HepG2 (cell line): Measurements from ENCODE around the gene PDGFD. TPM values are rescaled to one million over a fixed set of nuclear protein-coding genes. Genes with fewer than 3 reads are reported as not detected.

ENCODE experiments used
- ATAC-seq: fragments of 200-7000 bp; cut with Tn5 transposase; 3 replicates; pipeline ENCODE4 v1.9.1; 2020; ENCODE audit warnings: mild to moderate bottlenecking, moderate library complexity
- BruUV-seq: library from RNA; stranded (reverse); fragments of 400-500 nt; replicated peaks from 2 replicates; lab custom pipeline; 2021; lab: Mats Ljungman, UMichigan
- CTCF ChIA-PET: fragments of 300-600 bp; formaldehyde crosslinking; extraction: SDS; loops from one replicate; lab custom pipeline; 2021; ENCODE audit warnings: low total read pairs, inconsistent platforms, low intra/inter-chr PET ratio; lab: Yijun Ruan, JAX
- POLR2A ChIA-PET: fragments of 350-600 bp; sonication (Branson Sonifier 250); formaldehyde crosslinking; loops from one replicate; lab custom pipeline; 2020; ENCODE audit warnings: antibody characterized with exemption, inconsistent platforms; lab: Yijun Ruan, JAX
- DNase-seq: peaks from one replicate; pipeline ENCODE4 v3.0.0-alpha.2; 2015; ENCODE audit warnings: low spot score
- FAIRE-seq: peaks from 3 replicates; lab custom pipeline; 2011; peaks lifted over from hg19 to GRCh38; lab: Jason Lieb, UNC
- H2AFZ ChIP-seq: one replicate; pipeline ENCODE4 v1.6.1; 2011; ENCODE audit warnings: low read length, inconsistent platforms
- H3K27ac ChIP-seq: fragments of 300-600 bp; 3 replicates; pipeline ENCODE4 v1.8.0; 2011; ENCODE audit warnings: mixed run types, mild to moderate bottlenecking, mixed read lengths, low read length, inconsistent platforms; ENCODE audit not compliant: insufficient read depth; ENCODE audit errors: extremely low read length
- H3K27me3 ChIP-seq, 2 experiments: fragments of 200-600 bp in 1 of 2; 2 replicates in 1 of 2; 3 replicates in 1 of 2; pipeline versions ENCODE4 v1.6.0 to v1.8.0; 2011; ENCODE audit warnings: low read length in 2 of 2, mild to moderate bottlenecking in 2 of 2, moderate library complexity in 2 of 2, inconsistent platforms in 1 of 2; ENCODE audit not compliant: insufficient read depth in 2 of 2, control insufficient read depth in 1 of 2
- H3K36me3 ChIP-seq, 2 experiments: fragments of 200-600 bp in 1 of 2; replicated peaks in 1 of 2; 2 replicates in 1 of 2; 3 replicates in 1 of 2; pipeline versions ENCODE4 v1.5.1 to v1.8.0; 2011; ENCODE audit warnings: low read length in 2 of 2, inconsistent platforms in 1 of 2; ENCODE audit not compliant: insufficient read depth in 2 of 2, control insufficient read depth in 1 of 2
- H3K4me1 ChIP-seq: 2 replicates; pipeline ENCODE4 v1.5.1; 2012; ENCODE audit warnings: low read length, inconsistent platforms; ENCODE audit not compliant: insufficient read depth
- H3K4me2 ChIP-seq: 2 replicates; pipeline ENCODE4 v1.6.0; 2011; ENCODE audit warnings: low read depth, low read length, inconsistent platforms
- H3K4me3 ChIP-seq, 3 experiments: fragments of 200-600 bp in 1 of 3; sonication (generic), shearing (Covaris generic) in 1 of 3; replicated peaks in 1 of 3; 2 replicates each; pipeline ENCODE4 v1.5.1; 2011 to 2016; ENCODE audit warnings: low read length in 3 of 3, inconsistent platforms in 2 of 3, low read depth in 2 of 3, mild to moderate bottlenecking in 2 of 3, control low read depth in 1 of 3, mixed read lengths in 1 of 3; ENCODE audit not compliant: insufficient read depth in 1 of 3
- H3K79me2 ChIP-seq: one replicate; pipeline ENCODE4 v1.6.1; 2011; ENCODE audit warnings: low read length, inconsistent platforms; ENCODE audit not compliant: insufficient read depth
- H3K9ac ChIP-seq: 2 replicates; pipeline ENCODE4 v1.6.0; 2011; ENCODE audit warnings: mild to moderate bottlenecking, low read depth, low read length, inconsistent platforms; ENCODE audit not compliant: insufficient read depth
- H3K9me3 ChIP-seq: 2 replicates; pipeline ENCODE4 v1.5.1; 2012; ENCODE audit warnings: mild to moderate bottlenecking, low read length
- H4K20me1 ChIP-seq: 2 replicates; pipeline ENCODE4 v1.6.0; 2011; ENCODE audit warnings: inconsistent platforms, mild to moderate bottlenecking, low read length, moderate library complexity; ENCODE audit not compliant: insufficient read depth
- RCOR2 ChIP-seq: IDR thresholded peaks from 2 replicates; pipeline ENCODE4 v1.6.1; 2016; ENCODE audit warnings: missing biosample characterization, missing genetic modification reagents
- ZNF224 ChIP-seq: sonication (generic); formaldehyde crosslinking; IDR thresholded peaks from 2 replicates; pipeline ENCODE4 v1.5.0; 2020; ENCODE audit warnings: mild to moderate bottlenecking, missing genetic modification reagents
- ZNF280B ChIP-seq: sonication (generic); formaldehyde crosslinking; IDR thresholded peaks from 2 replicates; pipeline ENCODE4 v1.5.0; 2020; ENCODE audit warnings: missing genetic modification reagents, mild to moderate bottlenecking, borderline replicate concordance
- WGBS: methylation state at CpG from one replicate; pipeline ENCODE4 v1.1.6; 2017; ENCODE audit warnings: low lambda C conversion rate; 5-methylcytosine and 5-hydroxymethylcytosine counted together
- in situ Hi-C: cut with HindIII; loops from 2 replicates; pipeline ENCODE4 v1.10.0; 2017; ENCODE audit warnings: low pct_unique_long_range_greater_than_20kb; ENCODE audit not compliant: extremely low pct_ligation_motif_present
- intact Hi-C: fragments of 100-400 bp; cut with micrococcal nuclease; formaldehyde crosslinking; loops from one replicate; pipeline ENCODE4 v1.10.0; 2022; ENCODE audit not compliant: unreplicated experiment
- polyA plus RNA-seq, 8 experiments: library from polyadenylated mRNA; depleted of rRNA in 3 of 8; stranded (reverse) in 7 of 8; unstranded in 1 of 8; fragments of >200 nt; fragmentation: Illumina TruSeq in 4 of 8; extraction: Trizol in 4 of 8; gene quantifications; 2 replicates each; pipeline versions ENCODE4 v1.2.1 to v1.2.3, GENCODE V29; 2011 to 2016; ENCODE audit warnings: low read depth in 4 of 8, missing spikeins in 1 of 8, mixed read lengths in 1 of 8; ENCODE audit not compliant: insufficient read depth in 1 of 8
- total RNA-seq, 5 experiments: library from RNA; depleted of rRNA; stranded (reverse); fragments of >200 nt; fragmentation: Illumina TruSeq; extraction: Trizol; gene quantifications; 2 replicates each; pipeline ENCODE4 v1.2.3, GENCODE V29; 2016; ENCODE audit warnings: low read depth in 1 of 5

PDGFD gene
- total and polyA plus RNA-seq, 2 of the 13 experiments (the other 11 are each of a cell fraction or from before 2014, with no cell fraction given), result 0.09 to 0.29 TPM

- no peak for TF ChIP-seq ZNF280B (CRISPR knock-in tag)
These were observed 216.4 kb downstream of the PDGFD start (continued) for GRCh38 chr11:103947546-103947919.

- FAIRE-seq (no peak), DNase-seq (no peak), ATAC-seq (no peak)
- H3K4me3 ChIP-seq, result no peak overlapping the region
- H2AFZ ChIP-seq, result no peak overlapping the region
- CTCF ChIA-PET, result no interaction called here
- WGBS, result 5% methylated on average over 3 of the region's 3 CpGs
- H3K4me1 ChIP-seq, result no peaks in the 10 kb centered on the region
- no peak overlapping the region for H3K4me2 ChIP-seq
- BruUV-seq, result no TSS peak
- TF ChIP-seq ZNF224 (no peak), RCOR2 (no peak)
- intact Hi-C loops (no loop called here), in situ Hi-C loops (no loop called here)
- no peaks in the 10 kb centered on the region for H4K20me1 ChIP-seq
- no peaks in the 10 kb centered on the region for H3K36me3 ChIP-seq
- no peak overlapping the region for H3K9ac ChIP-seq
- H3K9me3 ChIP-seq, result peaks cover 13% of the 10 kb centered on the region; the same call in 1 of the 2 replicates
- no peaks in the 10 kb centered on the region for H3K27me3 ChIP-seq
- no peaks in the 10 kb centered on the region for H3K79me2 ChIP-seq
- no peak overlapping the region for H3K27ac ChIP-seq
- POLR2A ChIA-PET, result no interaction called here
These were observed 217.0 kb downstream of the PDGFD start for GRCh38 chr11:103946793-103947545.
